GM12891 (cell line): ENCODE measurements around the gene ESAM.

Experiments
- POLR2A ChIP-seq: IDR thresholded peaks from 2 replicates; pipeline ENCODE4 v1.6.1; 2011; ENCODE audit warnings: low read depth, low read length, control low read depth
- POLR2AphosphoS5 ChIP-seq: IDR thresholded peaks from 2 replicates; pipeline ENCODE4 v1.6.1; 2011; ENCODE audit warnings: low read depth, low read length, control low read depth
- TAF1 ChIP-seq: IDR thresholded peaks from 2 replicates; pipeline ENCODE4 v1.6.1; 2011; ENCODE audit warnings: low read depth, low read length, control low read depth

- TF ChIP-seq POLR2A (no peak), TAF1 (no peak), POLR2AphosphoS5 (no peak)
These were observed 38.9 kb upstream of the ESAM start for GRCh38 chr11:124801014-124801413.
